HEK293 (cell line): Measurements from ENCODE around the gene CNOT6L.

Source experiments
- BCL11B ChIP-seq: fragments of 450-650 bp; formaldehyde crosslinking; IDR thresholded peaks from 2 replicates; pipeline ENCODE4 v1.5.1; 2016; ENCODE audit warnings: low read depth, missing biosample characterization, missing genetic modification characterization
- GLI2 ChIP-seq: fragments of 450-650 bp; formaldehyde crosslinking; IDR thresholded peaks from 2 replicates; pipeline ENCODE4; 2017; ENCODE audit warnings: missing biosample characterization, missing genetic modification characterization, low read depth, borderline replicate concordance
- GLI4 ChIP-seq: fragments of 450-650 bp; formaldehyde crosslinking; IDR thresholded peaks from 2 replicates; pipeline ENCODE4 v1.5.1; 2016; ENCODE audit warnings: missing biosample characterization, missing genetic modification characterization
- KLF8 ChIP-seq: fragments of 450-650 bp; formaldehyde crosslinking; IDR thresholded peaks from 2 replicates; pipeline ENCODE4 v1.5.1; 2016; ENCODE audit warnings: missing biosample characterization, missing genetic modification characterization
- KLF9 ChIP-seq: fragments of 450-650 bp; formaldehyde crosslinking; IDR thresholded peaks from 2 replicates; pipeline ENCODE4 v1.5.1; 2016; ENCODE audit warnings: missing biosample characterization, missing genetic modification characterization, low read depth
- SETDB1 ChIP-seq: IDR thresholded peaks from one replicate; pipeline ENCODE4 v1.6.1; 2017; ENCODE audit warnings: mild to moderate bottlenecking, low read length, moderate library complexity, mixed read lengths; ENCODE audit not compliant: insufficient read length
- ZBTB7A ChIP-seq: fragments of 450-650 bp; formaldehyde crosslinking; IDR thresholded peaks from 2 replicates; pipeline ENCODE4 v1.5.1; 2016; ENCODE audit warnings: low read depth, missing biosample characterization, missing genetic modification characterization
- ZIC2 ChIP-seq: fragments of 450-650 bp; formaldehyde crosslinking; IDR thresholded peaks from 2 replicates; pipeline ENCODE4 v1.5.1; 2016; ENCODE audit warnings: missing biosample characterization, missing genetic modification characterization
- ZNF10 ChIP-seq: fragments of 450-650 bp; formaldehyde crosslinking; IDR thresholded peaks from 2 replicates; pipeline ENCODE4 v1.5.1; 2017; ENCODE audit warnings: missing biosample characterization, missing genetic modification characterization
- ZNF133 ChIP-seq: fragments of 450-650 bp; formaldehyde crosslinking; IDR thresholded peaks from 2 replicates; pipeline ENCODE4 v1.5.1; 2016; ENCODE audit warnings: missing biosample characterization, missing genetic modification characterization
- ZNF19 ChIP-seq: fragments of 450-650 bp; formaldehyde crosslinking; IDR thresholded peaks from 2 replicates; pipeline ENCODE4; 2016; ENCODE audit warnings: missing biosample characterization, missing genetic modification characterization, low read depth
- ZNF214 ChIP-seq: fragments of 450-650 bp; formaldehyde crosslinking; IDR thresholded peaks from 2 replicates; pipeline ENCODE4 v1.5.1; 2017; ENCODE audit warnings: missing biosample characterization, mild to moderate bottlenecking, missing genetic modification characterization, borderline replicate concordance
- ZNF23 ChIP-seq: fragments of 450-650 bp; formaldehyde crosslinking; IDR thresholded peaks from 2 replicates; pipeline ENCODE4 v1.5.1; 2016; ENCODE audit warnings: missing biosample characterization, missing genetic modification characterization, borderline replicate concordance
- ZNF292 ChIP-seq: fragments of 450-650 bp; formaldehyde crosslinking; IDR thresholded peaks from 2 replicates; pipeline ENCODE4 v1.5.1; 2016; ENCODE audit warnings: low read depth, missing biosample characterization, missing genetic modification characterization, borderline replicate concordance
- ZNF302 ChIP-seq: fragments of 450-650 bp; formaldehyde crosslinking; IDR thresholded peaks from 2 replicates; pipeline ENCODE4 v1.5.1; 2016; ENCODE audit warnings: missing biosample characterization, missing genetic modification characterization, low read depth
- ZNF324 ChIP-seq: fragments of 450-650 bp; formaldehyde crosslinking; IDR thresholded peaks from 2 replicates; pipeline ENCODE4 v1.5.1; 2016; ENCODE audit warnings: missing biosample characterization, missing genetic modification characterization
- ZNF426 ChIP-seq: fragments of 450-650 bp; formaldehyde crosslinking; IDR thresholded peaks from 2 replicates; pipeline ENCODE4 v1.5.1; 2017; ENCODE audit warnings: missing biosample characterization, missing genetic modification characterization, mild to moderate bottlenecking, inconsistent platforms, moderate library complexity
- ZNF596 ChIP-seq: fragments of 450-650 bp; IDR thresholded peaks from 2 replicates; pipeline ENCODE4 v1.5.0; 2018; ENCODE audit warnings: missing biosample characterization, mild to moderate bottlenecking, missing genetic modification characterization, moderate library complexity
- ZNF626 ChIP-seq: fragments of 450-650 bp; sonication (Bioruptor Pico); formaldehyde crosslinking; IDR thresholded peaks from 2 replicates; pipeline ENCODE4 v1.5.1; 2018; ENCODE audit warnings: missing biosample characterization, missing genetic modification characterization, inconsistent platforms
- ZNF658 ChIP-seq: fragments of 450-650 bp; formaldehyde crosslinking; IDR thresholded peaks from 2 replicates; pipeline ENCODE4; 2016; ENCODE audit warnings: missing biosample characterization, missing genetic modification characterization
- ZNF776 ChIP-seq: fragments of 450-650 bp; formaldehyde crosslinking; IDR thresholded peaks from 2 replicates; pipeline ENCODE4 v1.5.0; 2017; ENCODE audit warnings: missing biosample characterization, missing genetic modification characterization, borderline replicate concordance
- TF ChIP-seq, protein P1 (sequence below): fragments of 450-650 bp; formaldehyde crosslinking; IDR thresholded peaks from 2 replicates; pipeline ENCODE4 v1.5.1; 2016; ENCODE audit warnings: missing biosample characterization, missing genetic modification characterization
- TF ChIP-seq, protein P2 (sequence below): fragments of 450-650 bp; formaldehyde crosslinking; IDR thresholded peaks from 2 replicates; pipeline ENCODE4 v1.5.1; 2016; ENCODE audit warnings: missing biosample characterization, missing genetic modification characterization
- TF ChIP-seq, protein P3 (sequence below): fragments of 450-650 bp; formaldehyde crosslinking; IDR thresholded peaks from 2 replicates; pipeline ENCODE4 v1.5.1; 2016; ENCODE audit warnings: missing biosample characterization, missing genetic modification characterization
- TF ChIP-seq, protein P4 (sequence below): fragments of 450-650 bp; formaldehyde crosslinking; IDR thresholded peaks from 2 replicates; pipeline ENCODE4 v1.5.1; 2016; ENCODE audit warnings: missing biosample characterization, missing genetic modification characterization
- TF ChIP-seq, protein P5 (sequence below): fragments of 450-650 bp; formaldehyde crosslinking; IDR thresholded peaks from 2 replicates; pipeline ENCODE4 v1.5.0; 2017; ENCODE audit warnings: missing biosample characterization, missing genetic modification characterization, borderline replicate concordance
- TF ChIP-seq, protein P6 (sequence below): fragments of 450-650 bp; formaldehyde crosslinking; IDR thresholded peaks from 2 replicates; pipeline ENCODE4 v1.5.1; 2016; ENCODE audit warnings: missing biosample characterization, missing genetic modification characterization

The CNOT6L gene

DNA sequence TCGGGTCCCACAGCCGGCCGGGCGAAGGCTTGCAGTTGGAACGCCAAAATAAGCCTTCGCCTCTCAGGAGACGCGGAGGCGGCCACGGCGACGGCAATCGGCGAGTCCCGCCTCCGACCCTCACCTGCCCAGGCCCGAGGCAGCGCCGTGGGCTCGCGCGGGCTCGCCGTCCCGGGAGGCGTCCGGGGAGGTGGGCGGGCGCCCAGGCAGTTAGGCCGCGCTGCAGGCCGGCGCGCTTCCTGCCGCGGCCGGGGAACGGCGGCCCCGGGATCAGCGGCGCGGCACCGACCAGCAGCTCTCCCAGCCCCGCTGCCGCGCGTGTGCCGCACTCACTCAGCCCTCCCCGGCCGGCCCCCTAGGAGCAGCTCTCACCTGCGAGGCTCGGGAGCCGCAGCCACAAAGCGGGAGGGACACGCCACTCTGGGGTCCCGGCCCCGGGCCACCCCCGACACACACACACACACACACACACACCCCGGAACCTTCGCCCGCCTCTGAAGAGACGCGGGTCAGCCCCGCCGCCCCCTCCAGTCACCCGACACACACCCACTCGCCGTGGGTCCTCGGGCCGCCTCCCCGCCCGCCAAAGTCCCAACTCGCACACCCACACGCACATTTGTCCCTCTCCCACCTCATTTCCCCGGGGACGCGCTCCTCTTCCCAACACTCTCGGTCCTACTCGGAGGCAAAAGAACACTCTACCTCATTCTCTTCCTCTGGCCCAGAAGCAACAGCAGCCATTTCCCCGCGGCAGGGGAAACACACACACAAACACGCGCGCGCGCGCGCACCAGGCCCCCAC, at the start of gene CNOT6L (continued):
- TF ChIP-seq ZNF658: no peak
- TF ChIP-seq, protein P1, sequence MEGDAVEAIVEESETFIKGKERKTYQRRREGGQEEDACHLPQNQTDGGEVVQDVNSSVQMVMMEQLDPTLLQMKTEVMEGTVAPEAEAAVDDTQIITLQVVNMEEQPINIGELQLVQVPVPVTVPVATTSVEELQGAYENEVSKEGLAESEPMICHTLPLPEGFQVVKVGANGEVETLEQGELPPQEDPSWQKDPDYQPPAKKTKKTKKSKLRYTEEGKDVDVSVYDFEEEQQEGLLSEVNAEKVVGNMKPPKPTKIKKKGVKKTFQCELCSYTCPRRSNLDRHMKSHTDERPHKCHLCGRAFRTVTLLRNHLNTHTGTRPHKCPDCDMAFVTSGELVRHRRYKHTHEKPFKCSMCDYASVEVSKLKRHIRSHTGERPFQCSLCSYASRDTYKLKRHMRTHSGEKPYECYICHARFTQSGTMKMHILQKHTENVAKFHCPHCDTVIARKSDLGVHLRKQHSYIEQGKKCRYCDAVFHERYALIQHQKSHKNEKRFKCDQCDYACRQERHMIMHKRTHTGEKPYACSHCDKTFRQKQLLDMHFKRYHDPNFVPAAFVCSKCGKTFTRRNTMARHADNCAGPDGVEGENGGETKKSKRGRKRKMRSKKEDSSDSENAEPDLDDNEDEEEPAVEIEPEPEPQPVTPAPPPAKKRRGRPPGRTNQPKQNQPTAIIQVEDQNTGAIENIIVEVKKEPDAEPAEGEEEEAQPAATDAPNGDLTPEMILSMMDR (tag by site-specific recombination): peak; percentile 3; the same call in 1 of the 2 replicates
- no peak for TF ChIP-seq ZNF214
- TF ChIP-seq, protein P2, sequence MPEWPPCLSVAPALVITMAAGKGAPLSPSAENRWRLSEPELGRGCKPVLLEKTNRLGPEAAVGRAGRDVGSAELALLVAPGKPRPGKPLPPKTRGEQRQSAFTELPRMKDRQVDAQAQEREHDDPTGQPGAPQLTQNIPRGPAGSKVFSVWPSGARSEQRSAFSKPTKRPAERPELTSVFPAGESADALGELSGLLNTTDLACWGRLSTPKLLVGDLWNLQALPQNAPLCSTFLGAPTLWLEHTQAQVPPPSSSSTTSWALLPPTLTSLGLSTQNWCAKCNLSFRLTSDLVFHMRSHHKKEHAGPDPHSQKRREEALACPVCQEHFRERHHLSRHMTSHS: no peak
- 0 out of 2 replicates have a peak, but pooled peaks have one; percentile 30 for TF ChIP-seq BCL11B (tag by site-specific recombination)
- TF ChIP-seq ZNF23 (tag by site-specific recombination): no peak
- peak; percentile 87 for TF ChIP-seq KLF8 (tag by site-specific recombination)
- TF ChIP-seq ZIC2 (tag by site-specific recombination): 0 out of 2 replicates have a peak, but pooled peaks have one; percentile 10
- TF ChIP-seq KLF9 (tag by site-specific recombination): peak; percentile 78
- TF ChIP-seq ZNF626: no peak
- TF ChIP-seq, protein P3, sequence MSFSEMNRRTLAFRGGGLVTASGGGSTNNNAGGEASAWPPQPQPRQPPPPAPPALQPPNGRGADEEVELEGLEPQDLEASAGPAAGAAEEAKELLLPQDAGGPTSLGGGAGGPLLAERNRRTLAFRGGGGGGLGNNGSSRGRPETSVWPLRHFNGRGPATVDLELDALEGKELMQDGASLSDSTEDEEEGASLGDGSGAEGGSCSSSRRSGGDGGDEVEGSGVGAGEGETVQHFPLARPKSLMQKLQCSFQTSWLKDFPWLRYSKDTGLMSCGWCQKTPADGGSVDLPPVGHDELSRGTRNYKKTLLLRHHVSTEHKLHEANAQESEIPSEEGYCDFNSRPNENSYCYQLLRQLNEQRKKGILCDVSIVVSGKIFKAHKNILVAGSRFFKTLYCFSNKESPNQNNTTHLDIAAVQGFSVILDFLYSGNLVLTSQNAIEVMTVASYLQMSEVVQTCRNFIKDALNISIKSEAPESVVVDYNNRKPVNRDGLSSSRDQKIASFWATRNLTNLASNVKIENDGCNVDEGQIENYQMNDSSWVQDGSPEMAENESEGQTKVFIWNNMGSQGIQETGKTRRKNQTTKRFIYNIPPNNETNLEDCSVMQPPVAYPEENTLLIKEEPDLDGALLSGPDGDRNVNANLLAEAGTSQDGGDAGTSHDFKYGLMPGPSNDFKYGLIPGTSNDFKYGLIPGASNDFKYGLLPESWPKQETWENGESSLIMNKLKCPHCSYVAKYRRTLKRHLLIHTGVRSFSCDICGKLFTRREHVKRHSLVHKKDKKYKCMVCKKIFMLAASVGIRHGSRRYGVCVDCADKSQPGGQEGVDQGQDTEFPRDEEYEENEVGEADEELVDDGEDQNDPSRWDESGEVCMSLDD (tag by site-specific recombination): peak; percentile 46; the same call in 1 of the 2 replicates
- TF ChIP-seq SETDB1: no peak
- peak; percentile 13; the same call in 1 of the 2 replicates for TF ChIP-seq GLI4 (tag by site-specific recombination)
- TF ChIP-seq ZNF596 (tag by site-specific recombination): no peak
- TF ChIP-seq ZNF19 (tag by site-specific recombination): no peak
- no peak for TF ChIP-seq ZNF302 (tag by site-specific recombination)
- TF ChIP-seq ZNF133 (tag by site-specific recombination): no peak
- TF ChIP-seq ZNF776: no peak
- TF ChIP-seq ZNF426: no peak
- TF ChIP-seq, protein P4, sequence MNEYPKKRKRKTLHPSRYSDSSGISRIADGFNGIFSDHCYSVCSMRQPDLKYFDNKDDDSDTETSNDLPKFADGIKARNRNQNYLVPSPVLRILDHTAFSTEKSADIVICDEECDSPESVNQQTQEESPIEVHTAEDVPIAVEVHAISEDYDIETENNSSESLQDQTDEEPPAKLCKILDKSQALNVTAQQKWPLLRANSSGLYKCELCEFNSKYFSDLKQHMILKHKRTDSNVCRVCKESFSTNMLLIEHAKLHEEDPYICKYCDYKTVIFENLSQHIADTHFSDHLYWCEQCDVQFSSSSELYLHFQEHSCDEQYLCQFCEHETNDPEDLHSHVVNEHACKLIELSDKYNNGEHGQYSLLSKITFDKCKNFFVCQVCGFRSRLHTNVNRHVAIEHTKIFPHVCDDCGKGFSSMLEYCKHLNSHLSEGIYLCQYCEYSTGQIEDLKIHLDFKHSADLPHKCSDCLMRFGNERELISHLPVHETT (tag by site-specific recombination): 0 out of 2 replicates have a peak, but pooled peaks have one; percentile 17
- TF ChIP-seq GLI2 (tag by site-specific recombination): no peak
- TF ChIP-seq, protein P5, sequence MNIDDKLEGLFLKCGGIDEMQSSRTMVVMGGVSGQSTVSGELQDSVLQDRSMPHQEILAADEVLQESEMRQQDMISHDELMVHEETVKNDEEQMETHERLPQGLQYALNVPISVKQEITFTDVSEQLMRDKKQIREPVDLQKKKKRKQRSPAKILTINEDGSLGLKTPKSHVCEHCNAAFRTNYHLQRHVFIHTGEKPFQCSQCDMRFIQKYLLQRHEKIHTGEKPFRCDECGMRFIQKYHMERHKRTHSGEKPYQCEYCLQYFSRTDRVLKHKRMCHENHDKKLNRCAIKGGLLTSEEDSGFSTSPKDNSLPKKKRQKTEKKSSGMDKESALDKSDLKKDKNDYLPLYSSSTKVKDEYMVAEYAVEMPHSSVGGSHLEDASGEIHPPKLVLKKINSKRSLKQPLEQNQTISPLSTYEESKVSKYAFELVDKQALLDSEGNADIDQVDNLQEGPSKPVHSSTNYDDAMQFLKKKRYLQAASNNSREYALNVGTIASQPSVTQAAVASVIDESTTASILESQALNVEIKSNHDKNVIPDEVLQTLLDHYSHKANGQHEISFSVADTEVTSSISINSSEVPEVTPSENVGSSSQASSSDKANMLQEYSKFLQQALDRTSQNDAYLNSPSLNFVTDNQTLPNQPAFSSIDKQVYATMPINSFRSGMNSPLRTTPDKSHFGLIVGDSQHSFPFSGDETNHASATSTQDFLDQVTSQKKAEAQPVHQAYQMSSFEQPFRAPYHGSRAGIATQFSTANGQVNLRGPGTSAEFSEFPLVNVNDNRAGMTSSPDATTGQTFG: no peak
- no peak for TF ChIP-seq ZNF292 (tag by site-specific recombination)
- TF ChIP-seq, protein P6, sequence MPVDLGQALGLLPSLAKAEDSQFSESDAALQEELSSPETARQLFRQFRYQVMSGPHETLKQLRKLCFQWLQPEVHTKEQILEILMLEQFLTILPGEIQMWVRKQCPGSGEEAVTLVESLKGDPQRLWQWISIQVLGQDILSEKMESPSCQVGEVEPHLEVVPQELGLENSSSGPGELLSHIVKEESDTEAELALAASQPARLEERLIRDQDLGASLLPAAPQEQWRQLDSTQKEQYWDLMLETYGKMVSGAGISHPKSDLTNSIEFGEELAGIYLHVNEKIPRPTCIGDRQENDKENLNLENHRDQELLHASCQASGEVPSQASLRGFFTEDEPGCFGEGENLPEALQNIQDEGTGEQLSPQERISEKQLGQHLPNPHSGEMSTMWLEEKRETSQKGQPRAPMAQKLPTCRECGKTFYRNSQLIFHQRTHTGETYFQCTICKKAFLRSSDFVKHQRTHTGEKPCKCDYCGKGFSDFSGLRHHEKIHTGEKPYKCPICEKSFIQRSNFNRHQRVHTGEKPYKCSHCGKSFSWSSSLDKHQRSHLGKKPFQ (tag by site-specific recombination): no peak
- TF ChIP-seq ZNF10 (tag by site-specific recombination): 0 out of 2 replicates have a peak, but pooled peaks have one; percentile 27
- TF ChIP-seq ZNF324 (tag by site-specific recombination): no peak; the same call in 1 of the 2 replicates
- no peak for TF ChIP-seq ZBTB7A (tag by site-specific recombination)
